H9 (cell line): ENCODE measurements around the gene LDLRAD4. TPM values are rescaled to one million over a fixed set of nuclear protein-coding genes. Genes with fewer than 3 reads are reported as not detected.

Experiments used
- DNase-seq: peaks from one replicate; pipeline ENCODE4 v3.0.0-alpha.2; 2017
- H2AFZ ChIP-seq: one replicate; pipeline ENCODE4 v1.6.1; 2013; ENCODE audit warnings: mild to moderate bottlenecking, low read length, control low read depth, moderate library complexity
- H2AK5ac ChIP-seq: 2 replicates; pipeline ENCODE4 v1.6.1; 2013; ENCODE audit warnings: low read length, control low read depth, mixed read lengths; ENCODE audit not compliant: insufficient read length
- H2BK120ac ChIP-seq: one replicate; pipeline ENCODE4 v1.6.1; 2013; ENCODE audit warnings: low read depth, mild to moderate bottlenecking, low read length, control low read depth, inconsistent platforms; ENCODE audit not compliant: poor library complexity, severe bottlenecking
- H2BK12ac ChIP-seq: 2 replicates; pipeline ENCODE4 v1.6.1; 2013; ENCODE audit warnings: low read length, control low read depth, mixed read lengths, low read depth; ENCODE audit not compliant: insufficient read length
- H2BK15ac ChIP-seq: 2 replicates; pipeline ENCODE4 v1.6.1; 2013; ENCODE audit warnings: low read depth, low read length, control low read depth
- H2BK20ac ChIP-seq: one replicate; pipeline ENCODE4 v1.6.1; 2013; ENCODE audit warnings: low read depth, mild to moderate bottlenecking, low read length, control low read depth, inconsistent platforms; ENCODE audit not compliant: poor library complexity, severe bottlenecking
- H2BK5ac ChIP-seq: 2 replicates; pipeline ENCODE4 v1.6.1; 2013; ENCODE audit warnings: low read length, control low read depth, mixed read lengths; ENCODE audit not compliant: insufficient read length
- H3K14ac ChIP-seq: 2 replicates; pipeline ENCODE4 v1.6.1; 2013; ENCODE audit warnings: low read length, control low read depth; ENCODE audit not compliant: insufficient read depth
- H3K18ac ChIP-seq: 2 replicates; pipeline ENCODE4 v1.6.1; 2013; ENCODE audit warnings: low read depth, mild to moderate bottlenecking, mixed read lengths, low read length, control low read depth; ENCODE audit not compliant: insufficient read length
- H3K23ac ChIP-seq: 2 replicates; pipeline ENCODE4 v1.6.1; 2013; ENCODE audit warnings: low read length, control low read depth, mixed read lengths, low read depth; ENCODE audit not compliant: insufficient read length
- H3K23me2 ChIP-seq: 2 replicates; pipeline ENCODE4 v1.6.1; 2013; ENCODE audit warnings: low read depth, mild to moderate bottlenecking, mixed read lengths, low read length, control low read depth; ENCODE audit not compliant: insufficient read length, poor library complexity, severe bottlenecking
- H3K27ac ChIP-seq: 2 replicates; pipeline ENCODE4 v1.5.1; 2013; ENCODE audit warnings: low read length, control low read depth, mixed read lengths, low read depth; ENCODE audit not compliant: insufficient read length
- H3K27me3 ChIP-seq: 2 replicates; pipeline ENCODE4 v1.6.1; 2013; ENCODE audit warnings: low read length, control low read depth, inconsistent platforms; ENCODE audit not compliant: insufficient read depth
- H3K4ac ChIP-seq: 2 replicates; pipeline ENCODE4 v1.6.1; 2013; ENCODE audit warnings: low read depth, mild to moderate bottlenecking, control low read depth, inconsistent platforms, low read length, moderate library complexity
- H3K4me1 ChIP-seq: 2 replicates; pipeline ENCODE4 v1.6.1; 2013; ENCODE audit warnings: low read length, control low read depth, inconsistent platforms; ENCODE audit not compliant: insufficient read depth
- H3K4me2 ChIP-seq: 2 replicates; pipeline ENCODE4 v1.6.1; 2013; ENCODE audit warnings: low read length, control low read depth, mixed read lengths; ENCODE audit not compliant: insufficient read length, insufficient read depth
- H3K56ac ChIP-seq: 2 replicates; pipeline ENCODE4 v1.6.1; 2013; ENCODE audit warnings: low read depth, mild to moderate bottlenecking, mixed read lengths, low read length, control low read depth; ENCODE audit not compliant: insufficient read length
- H3K79me1 ChIP-seq: 2 replicates; pipeline ENCODE4 v1.6.1; 2013; ENCODE audit warnings: low read depth, mild to moderate bottlenecking, moderate library complexity, low read length, control low read depth, inconsistent platforms; ENCODE audit not compliant: insufficient read depth, poor library complexity, severe bottlenecking
- H3K79me2 ChIP-seq: 2 replicates; pipeline ENCODE4 v1.6.1; 2013; ENCODE audit warnings: low read length, control low read depth, inconsistent platforms; ENCODE audit not compliant: insufficient read depth
- H3K9ac ChIP-seq: 2 replicates; pipeline ENCODE4 v1.6.1; 2013; ENCODE audit warnings: low read length, control low read depth, mixed read lengths; ENCODE audit not compliant: insufficient read length; ENCODE audit errors: extremely low read depth
- H3K9me3 ChIP-seq: one replicate; pipeline ENCODE4 v1.6.1; 2013; ENCODE audit warnings: low read depth, low read length, inconsistent platforms; ENCODE audit not compliant: control insufficient read depth
- H3T11ph ChIP-seq: one replicate; pipeline ENCODE4 v1.6.1; 2013; ENCODE audit warnings: mild to moderate bottlenecking, low read length, control low read depth, inconsistent platforms
- H4K20me1 ChIP-seq: one replicate; pipeline ENCODE4 v1.6.1; 2013; ENCODE audit not compliant: control insufficient read depth, insufficient read length, insufficient read depth
- H4K5ac ChIP-seq: 2 replicates; pipeline ENCODE4 v1.6.1; 2013; ENCODE audit warnings: low read depth, mild to moderate bottlenecking, mixed read lengths, low read length, control low read depth; ENCODE audit not compliant: insufficient read length
- H4K8ac ChIP-seq: replicated peaks from 2 replicates; pipeline ENCODE4 v1.6.1; 2013; ENCODE audit warnings: low read length, control low read depth, mixed read lengths, low read depth; ENCODE audit not compliant: insufficient read length
- H4K91ac ChIP-seq: 2 replicates; pipeline ENCODE4 v1.6.1; 2013; ENCODE audit warnings: low read depth, mild to moderate bottlenecking, moderate library complexity, mixed read lengths, low read length, control low read depth; ENCODE audit not compliant: insufficient read length
- H3K27ac Mint-ChIP-seq, 3 experiments: 2 replicates in 2 of 3; 3 replicates in 1 of 3; pipeline ENCODE4 v1.8.0; 2020 to 2021; ENCODE audit warnings: mixed read lengths in 3 of 3, mild to moderate bottlenecking in 1 of 3, moderate library complexity in 1 of 3
- H3K27me3 Mint-ChIP-seq: 2 replicates; pipeline ENCODE4 v1.8.0; 2021; ENCODE audit warnings: low read depth, mild to moderate bottlenecking, moderate library complexity, mixed read lengths
- H3K36me3 Mint-ChIP-seq, 3 experiments: 2 replicates in 2 of 3; 3 replicates in 1 of 3; pipeline ENCODE4 v1.8.0; 2020 to 2021; ENCODE audit warnings: low read depth in 3 of 3, mixed read lengths in 3 of 3; ENCODE audit not compliant: insufficient read depth in 1 of 3
- H3K4me1 Mint-ChIP-seq, 2 experiments: 2 replicates each; pipeline ENCODE4 v1.8.0; 2020; ENCODE audit warnings: mixed read lengths in 2 of 2
- H3K4me3 Mint-ChIP-seq, 2 experiments: 2 replicates in 1 of 2; 3 replicates in 1 of 2; pipeline ENCODE4 v1.8.0; 2020 to 2021; ENCODE audit warnings: mild to moderate bottlenecking in 2 of 2, mixed read lengths in 2 of 2, moderate library complexity in 1 of 2
- H3K9me3 Mint-ChIP-seq, 2 experiments: 2 replicates in 1 of 2; 3 replicates in 1 of 2; pipeline ENCODE4 v1.8.0; 2020; ENCODE audit warnings: mild to moderate bottlenecking in 2 of 2, mixed read lengths in 2 of 2, moderate library complexity in 1 of 2
- CTCF ChIP-seq: fragments of 200-600 bp; sonication (generic); conservative IDR thresholded peaks from 3 replicates; pipeline ENCODE4 v1.8.0; 2021; ENCODE audit warnings: antibody characterized with exemption, mild to moderate bottlenecking
- WGBS: extraction: QIAGEN DNeasy Blood & Tissue Kit; methylation state at CpG from one replicate; pipeline ENCODE4 v1.1.7; 2013; ENCODE audit warnings: missing lambda C conversion rate, low lambda C conversion rate, mixed read lengths; ENCODE audit not compliant: insufficient read length; ENCODE audit errors: extremely low coverage; 5-methylcytosine and 5-hydroxymethylcytosine counted together
- total RNA-seq: library from RNA; stranded (reverse); gene quantifications from 2 replicates; pipeline ENCODE4 v1.2.1, GENCODE V29; 2021

LDLRAD4 gene
- total RNA-seq, 1 experiment from 2014 or later = 3.9 TPM

DNA sequence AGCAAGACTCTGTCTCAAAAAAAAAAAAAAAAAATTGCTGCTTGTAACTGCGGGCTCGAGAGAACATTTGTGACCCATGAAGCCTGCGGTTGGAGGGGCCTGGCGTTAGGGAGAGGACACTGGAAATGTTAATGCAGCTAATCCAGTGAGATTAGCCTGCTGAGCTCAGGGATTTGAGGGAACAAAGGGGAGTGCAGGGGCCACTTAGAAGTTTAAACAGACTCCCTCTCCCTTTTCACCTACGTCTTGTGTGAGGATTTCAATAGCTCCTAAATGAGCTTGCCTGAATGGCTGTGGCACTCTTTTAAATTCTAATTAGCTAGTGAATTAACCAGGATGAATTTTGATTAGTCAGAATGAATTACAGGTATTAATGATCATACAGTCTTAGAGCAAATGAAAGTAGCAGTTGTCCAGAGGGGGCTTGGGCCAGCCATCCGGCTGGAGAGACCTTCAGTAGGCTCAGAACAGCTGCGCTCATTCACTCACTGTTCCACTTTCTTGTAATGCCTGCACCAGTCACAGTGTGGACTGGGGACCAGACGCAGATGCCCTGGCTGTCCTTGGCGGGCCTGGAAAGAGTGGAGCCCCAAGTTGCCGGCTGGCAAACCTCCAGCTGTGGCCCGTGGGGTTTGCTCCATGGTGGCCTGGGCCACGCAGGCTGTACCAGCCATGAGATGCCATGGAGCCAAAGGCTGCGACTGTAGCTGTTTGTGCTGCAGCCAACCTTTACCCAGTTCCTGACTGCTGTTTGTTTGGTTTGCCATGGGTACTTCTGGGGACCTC is 20.8 kb downstream of the LDLRAD4 start:
- Histone ChIP-seq H3K18ac (no peak overlapping the region), H3K56ac (no peak overlapping the region), H3K4me2 (no peak overlapping the region), H2BK20ac (no peak overlapping the region), H3K79me1 (no peaks in the 10 kb centered on the region), H3K23me2 (no peaks in the 10 kb centered on the region), H2AFZ (no peak overlapping the region), H2BK12ac (no peak overlapping the region), H4K91ac (no peak overlapping the region), H3K14ac (0 out of 2 replicates have a peak overlapping the region, but pooled peaks have one; percentile 11), H2BK15ac (no peak overlapping the region), H2AK5ac (no peak overlapping the region), H2BK120ac (no peak overlapping the region), H3T11ph (no peak overlapping the region), H3K4me1 (no peaks in the 10 kb centered on the region), H3K27me3 (no peaks in the 10 kb centered on the region), H2BK5ac (no peak overlapping the region), H4K8ac (no peak overlapping the region), H3K9me3 (no peaks in the 10 kb centered on the region), H3K4ac (no peak overlapping the region), H3K79me2 (no peaks in the 10 kb centered on the region), H4K5ac (no peak overlapping the region), H3K23ac (no peak overlapping the region), H3K9ac (no peak overlapping the region), H3K27ac (no peak overlapping the region), H4K20me1 (no peaks in the 10 kb centered on the region)
- peaks cover 0 to 3% of the 10 kb centered on the region in 2 experiments; a peak in 3 of 5 replicates for H3K9me3 Mint-ChIP-seq
- TF ChIP-seq CTCF = no peak
- H3K36me3 Mint-ChIP-seq = no peaks in the 10 kb centered on the region
- peaks cover 44 to 49% of the 10 kb centered on the region in 2 experiments for H3K4me1 Mint-ChIP-seq
- no CpG with 5 or more reads among the region's 13 CpGs for WGBS
- H3K27me3 Mint-ChIP-seq = peaks cover 14% of the 10 kb centered on the region
- H3K27ac Mint-ChIP-seq = peak overlapping the region in 1 of 3 experiments; percentile 69; a peak in 3 of 7 replicates
- no peak overlapping the region; a peak in 2 of 5 replicates for H3K4me3 Mint-ChIP-seq
- DNase-seq = no peak
